ENCODE measurements around the gene IFT27.

The IFT27 gene, protein sequence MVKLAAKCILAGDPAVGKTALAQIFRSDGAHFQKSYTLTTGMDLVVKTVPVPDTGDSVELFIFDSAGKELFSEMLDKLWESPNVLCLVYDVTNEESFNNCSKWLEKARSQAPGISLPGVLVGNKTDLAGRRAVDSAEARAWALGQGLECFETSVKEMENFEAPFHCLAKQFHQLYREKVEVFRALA

DNA sequence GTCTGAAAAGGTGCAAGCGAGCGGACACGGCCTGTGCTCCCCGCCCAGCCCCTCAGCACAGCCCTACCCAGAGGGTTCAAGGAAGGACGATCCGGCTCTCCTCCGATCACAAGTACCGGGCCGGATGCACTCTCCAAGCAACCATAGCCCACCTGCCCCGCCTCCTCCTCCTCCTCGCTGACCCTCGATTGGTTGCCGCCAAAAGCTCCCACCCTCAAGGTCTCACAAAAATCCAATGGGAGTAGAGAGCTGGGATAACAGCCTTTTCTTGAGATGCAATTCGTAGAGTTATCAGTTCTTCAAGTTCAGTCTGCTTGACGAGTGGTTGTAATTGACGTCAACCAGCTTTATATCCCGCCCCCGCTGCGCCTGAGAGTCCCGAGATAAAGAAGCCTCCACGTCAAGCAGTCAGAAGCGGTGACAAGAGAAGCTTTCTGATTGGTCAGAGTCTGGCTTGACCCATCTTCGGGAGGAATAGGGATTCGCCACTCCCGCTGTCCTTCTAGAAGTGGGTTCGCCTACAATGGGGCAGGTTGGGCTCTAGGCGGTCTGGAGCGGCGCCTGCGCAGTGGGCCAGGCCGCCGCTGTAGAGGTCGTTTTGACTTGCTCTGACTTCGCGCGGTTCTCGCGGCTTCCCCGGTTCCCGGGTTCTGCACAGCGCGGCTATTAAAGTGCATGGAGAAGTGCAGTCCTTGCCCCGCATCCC, at the start of gene IFT27:
TSS of gene IFT27 (minus strand) at position 156 of the 706 bp plus-strand sequence. CDS start 412 bp downstream, outside the sequence.
- DNase-seq = peak; percentile 78

- no peak for DNase-seq
Measured at GRCh38 chr22:36824655-36825054, 48.7 kb upstream of the IFT27 start.

- DNase-seq = no peak
Measured at GRCh38 chr22:36823186-36823839, 47.4 kb upstream of the IFT27 start.

- no peak for DNase-seq
Measured at GRCh38 chr22:36822581-36822980, 46.7 kb upstream of the IFT27 start.

- DNase-seq = no peak
Measured at GRCh38 chr22:36819112-36819511, 43.2 kb upstream of the IFT27 start.

- no peak for DNase-seq
Measured at GRCh38 chr22:36818010-36818642, 42.2 kb upstream of the IFT27 start.

- DNase-seq = no peak
Measured at GRCh38 chr22:36817525-36817848, 41.6 kb upstream of the IFT27 start.

DNA sequence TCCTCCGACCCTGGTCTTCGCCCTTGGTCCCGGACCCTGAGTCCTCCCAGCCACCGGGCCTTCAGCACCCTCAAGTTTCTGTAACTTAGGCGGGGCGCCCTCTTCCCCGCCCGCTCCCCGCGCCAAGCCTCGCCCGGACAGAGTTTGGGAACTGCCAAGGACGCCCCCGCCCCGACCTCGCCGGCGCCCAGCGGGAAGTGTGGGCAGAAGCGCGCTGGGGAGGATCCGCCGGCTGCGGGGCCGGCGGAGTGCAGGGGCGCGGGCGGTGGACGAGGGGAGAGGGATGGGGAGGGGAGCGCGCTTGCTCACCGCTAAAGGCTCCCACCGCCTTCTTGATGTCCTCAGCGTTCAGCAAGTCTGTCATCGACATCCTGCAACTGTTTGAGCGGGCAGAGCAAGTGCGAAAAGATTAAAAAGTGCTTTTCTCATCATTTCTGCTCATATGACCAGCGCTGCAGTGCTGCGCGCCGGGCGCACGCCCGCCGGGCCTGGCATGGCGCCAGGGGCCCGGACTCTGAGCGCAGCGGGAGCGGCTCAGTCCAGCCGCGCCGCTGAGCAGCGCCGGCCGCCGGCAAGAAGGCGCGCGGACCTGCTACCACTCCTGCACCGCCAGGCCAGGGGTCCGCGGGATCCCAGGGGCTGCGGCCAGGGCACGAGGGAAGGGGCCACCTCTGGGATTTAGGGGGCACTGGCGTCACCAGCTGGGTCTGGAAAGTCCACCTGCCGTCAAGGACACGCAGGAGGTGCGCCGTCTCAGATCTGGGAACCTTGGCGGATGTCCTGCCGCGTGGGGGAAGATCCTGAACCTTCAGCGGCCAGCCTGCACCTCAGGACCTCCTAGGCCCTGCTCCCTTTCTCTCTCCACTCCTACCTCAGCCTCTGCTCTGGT, 41.0 kb upstream of the IFT27 start, which contains the start of gene PVALB:
TSS of gene PVALB (minus strand) at position 400 of the 889 bp plus-strand sequence. CDS start at position 370, 30 bp downstream.
- no peak for DNase-seq

- DNase-seq = no peak
Measured at GRCh38 chr22:36816339-36816635, 40.4 kb upstream of the IFT27 start.

GRCh38 chr22:36815558-36816338, 39.8 kb upstream of the IFT27 start:
- DNase-seq = no peak

GRCh38 chr22:36814801-36815200, 38.9 kb upstream of the IFT27 start:
- no peak for DNase-seq

- no peak for DNase-seq
Measured at GRCh38 chr22:36811094-36811800, 35.3 kb upstream of the IFT27 start.

DNA sequence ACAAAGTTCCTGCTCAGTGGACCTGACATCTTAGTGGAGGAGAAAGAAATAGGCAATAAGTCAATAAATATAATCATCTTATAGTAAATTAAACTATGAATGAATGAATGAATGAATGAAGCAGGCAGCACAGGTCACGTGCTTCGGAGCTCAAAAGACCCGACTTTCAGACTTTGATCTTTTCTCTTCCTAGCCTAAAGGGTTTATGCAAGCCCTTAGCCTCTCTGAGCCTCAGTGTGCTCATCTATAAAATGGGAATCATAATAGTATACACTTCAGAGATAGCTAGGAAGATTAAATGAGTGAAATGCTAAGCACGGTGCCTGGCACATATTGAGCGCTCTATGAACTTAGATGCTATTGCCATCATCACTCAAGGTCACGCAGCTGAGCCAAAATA, 33.4 kb upstream of the IFT27 start:
- DNase-seq = no peak

DNA sequence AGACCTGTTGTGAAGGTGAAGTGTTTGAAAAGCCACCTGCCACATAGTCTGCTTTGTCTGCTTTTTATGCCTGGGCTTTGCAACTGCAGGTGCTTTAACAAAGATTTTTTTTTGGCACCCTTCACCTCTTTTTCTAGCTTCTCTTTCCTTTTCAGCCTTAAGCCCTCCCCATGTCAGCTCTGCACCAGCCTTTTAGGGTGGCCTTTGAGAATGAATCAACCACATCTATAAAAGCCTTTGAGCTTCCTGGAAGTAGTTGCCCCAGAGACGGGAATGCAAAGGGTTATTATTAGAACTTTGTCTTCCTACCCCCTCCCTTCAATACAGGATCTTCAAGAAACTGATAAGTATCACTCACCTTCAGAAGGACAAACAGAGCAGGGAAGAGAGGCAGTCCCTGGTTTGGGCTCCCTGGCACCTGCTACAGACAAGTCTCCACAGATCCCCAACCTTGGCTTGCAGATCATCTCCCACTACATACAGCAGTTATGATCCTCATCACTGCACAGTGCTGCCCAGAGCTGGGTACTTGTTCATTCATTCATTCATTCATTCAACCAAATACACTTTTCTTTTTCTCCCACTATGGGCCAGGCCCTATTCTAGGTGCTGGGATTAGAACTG, 32.9 kb upstream of the IFT27 start:
- no peak for DNase-seq

GRCh38 chr22:36807627-36808026, 31.7 kb upstream of the IFT27 start:
- DNase-seq = no peak

GRCh38 chr22:36806835-36807234, 30.9 kb upstream of the IFT27 start:
- DNase-seq = no peak

- no peak for DNase-seq
Measured at GRCh38 chr22:36803358-36803757, 27.4 kb upstream of the IFT27 start.

GRCh38 chr22:36798674-36799066, 22.8 kb upstream of the IFT27 start:
- no peak for DNase-seq

- no peak for DNase-seq
Measured at GRCh38 chr22:36797911-36798673, 22.2 kb upstream of the IFT27 start.

DNA sequence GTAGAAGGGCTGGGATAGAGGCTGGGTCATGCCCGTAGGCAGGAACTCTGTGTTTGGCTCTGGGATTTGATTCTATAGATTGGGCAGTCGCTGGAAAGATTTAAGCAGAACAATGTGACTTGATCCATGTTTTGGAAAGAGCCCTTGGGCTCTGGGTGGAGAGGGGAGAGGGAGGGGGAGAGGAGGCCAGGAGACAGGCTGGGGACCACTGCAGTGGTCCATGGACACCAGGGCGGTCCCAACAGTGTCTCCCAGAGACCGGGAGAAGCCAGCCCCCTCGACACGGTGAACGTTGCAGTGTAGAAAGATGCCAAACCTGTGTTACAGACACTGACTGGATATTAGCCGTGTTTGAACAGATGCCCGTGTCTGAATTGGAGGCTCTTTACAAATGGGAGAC, 21.5 kb upstream of the IFT27 start:
- no peak for DNase-seq
